ENCODE data around the gene NTNG2.

Gene NTNG2

DNA sequence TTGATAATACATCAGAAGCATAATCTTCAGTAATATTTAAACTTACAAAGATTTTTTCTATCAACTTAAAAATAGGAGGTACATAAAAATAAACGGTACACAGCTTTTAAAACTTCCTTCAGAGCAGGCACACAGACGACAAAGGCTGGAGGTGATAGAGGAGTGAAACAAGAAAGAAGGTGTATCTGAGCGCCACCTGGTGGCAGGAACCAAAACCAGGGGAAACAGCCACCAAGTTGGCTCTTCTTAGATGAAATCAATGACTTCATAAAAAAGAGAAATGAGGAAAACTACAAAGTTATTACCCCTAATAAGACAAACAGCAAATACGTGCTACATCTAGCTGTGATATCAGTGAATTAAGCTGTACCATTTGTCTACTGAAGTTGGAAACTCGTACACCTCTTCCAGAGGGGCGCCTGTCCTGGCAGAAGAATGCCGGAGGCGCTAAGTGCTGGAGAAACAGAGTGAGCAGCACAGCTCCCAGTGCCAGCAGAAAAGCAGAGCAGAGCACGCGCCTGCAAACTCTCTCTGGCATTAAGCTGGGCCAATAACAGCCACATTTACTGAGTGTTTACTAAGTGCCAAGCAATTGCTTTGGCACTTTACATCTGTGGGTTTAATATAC lies 107.0 kb downstream of the NTNG2 start:
- DNase-seq = peak; percentile 77

DNA sequence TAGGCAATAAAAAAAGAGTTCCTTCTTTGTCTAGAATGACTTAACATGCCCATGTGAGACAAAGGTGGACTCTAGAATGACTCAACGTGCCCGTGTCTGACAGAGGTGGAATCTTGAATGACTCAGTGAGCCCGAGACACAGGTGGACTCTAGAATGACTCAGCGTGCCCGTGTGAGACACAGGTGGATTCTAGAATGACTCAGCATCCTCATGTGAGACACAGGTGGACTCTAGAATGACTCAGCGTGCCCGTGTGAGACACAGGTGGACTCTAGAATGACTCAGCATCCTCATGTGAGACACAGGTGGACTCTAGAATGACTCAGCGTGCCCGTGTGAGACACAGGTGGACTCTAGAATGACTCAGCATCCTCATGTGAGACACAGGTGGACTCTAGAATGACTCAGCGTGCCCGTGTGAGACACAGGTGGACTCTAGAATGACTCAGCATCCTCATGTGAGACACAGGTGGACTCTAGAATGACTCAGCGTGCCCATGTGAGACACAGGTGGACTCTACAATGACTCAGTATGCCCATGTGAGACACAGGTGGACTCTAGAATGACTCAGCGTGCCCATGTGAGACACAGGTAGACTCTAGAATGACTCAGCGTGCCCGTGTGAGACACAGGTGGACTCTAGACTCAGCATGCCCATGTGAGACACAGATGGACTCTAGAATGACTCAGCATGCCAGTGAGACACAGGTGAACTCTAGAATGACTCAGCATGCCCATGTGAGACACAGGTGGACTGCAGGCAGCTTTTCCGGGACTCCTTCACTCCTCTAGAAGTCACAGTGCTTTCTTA lies 108.1 kb downstream of the NTNG2 start:
- DNase-seq = peak; percentile 58

DNA sequence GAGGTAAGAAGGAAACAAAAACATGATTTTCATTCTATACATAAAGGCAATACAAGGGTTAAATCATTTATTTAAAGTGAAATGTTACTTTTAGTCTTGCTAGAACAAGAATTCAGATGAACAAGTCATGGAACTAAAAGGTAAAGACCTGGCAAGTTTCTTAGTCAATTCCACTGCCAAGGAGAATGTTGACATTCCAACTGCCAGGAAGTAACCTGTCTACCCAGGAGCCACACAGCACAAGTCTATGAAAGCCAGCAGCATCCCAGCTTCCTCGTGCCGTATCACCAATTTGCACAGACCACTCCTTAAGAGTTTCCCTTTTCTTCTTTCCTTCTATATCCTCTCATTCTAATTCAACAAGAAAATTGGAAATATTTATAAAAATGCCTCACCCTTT lies 113.0 kb downstream of the NTNG2 start:
- no peak for DNase-seq

DNA sequence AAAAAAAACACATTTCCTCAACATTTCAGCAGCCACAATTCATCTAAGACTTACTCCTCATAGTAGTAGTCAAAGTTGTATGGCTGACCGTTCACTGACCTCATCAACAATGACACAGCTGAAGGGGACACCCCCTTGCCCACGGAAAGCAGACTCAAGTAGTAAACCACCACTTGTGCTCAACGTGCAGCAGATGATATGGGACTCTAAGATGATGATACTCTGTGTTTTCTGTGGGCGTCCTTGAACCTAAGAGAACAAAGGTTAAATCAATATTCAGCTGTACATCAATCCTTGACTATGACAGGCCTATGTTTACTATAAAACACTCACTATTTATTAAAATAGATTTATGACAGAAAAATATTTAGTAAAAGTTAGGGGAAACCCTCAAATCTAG lies 121.3 kb downstream of the NTNG2 start:
- no peak for DNase-seq

DNA sequence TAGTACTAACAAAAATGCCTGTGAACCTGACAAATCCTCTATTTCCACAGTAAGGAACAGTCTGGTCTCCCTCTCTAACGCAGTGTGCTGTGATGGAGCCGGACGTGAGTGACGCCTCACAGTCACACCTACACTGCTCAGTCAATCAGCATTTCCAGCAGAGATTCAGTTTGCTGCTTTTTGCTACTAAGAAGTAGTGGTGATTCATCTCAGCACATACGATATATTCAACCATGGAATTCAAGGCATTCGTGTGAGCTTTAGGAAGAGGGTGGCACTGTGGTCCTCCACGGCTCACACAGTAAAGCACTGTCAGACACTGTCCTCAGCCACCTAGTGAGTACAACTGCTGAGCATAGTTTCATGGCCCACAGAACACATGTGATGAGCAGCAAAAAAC lies 122.0 kb downstream of the NTNG2 start:
- no peak for DNase-seq

DNA sequence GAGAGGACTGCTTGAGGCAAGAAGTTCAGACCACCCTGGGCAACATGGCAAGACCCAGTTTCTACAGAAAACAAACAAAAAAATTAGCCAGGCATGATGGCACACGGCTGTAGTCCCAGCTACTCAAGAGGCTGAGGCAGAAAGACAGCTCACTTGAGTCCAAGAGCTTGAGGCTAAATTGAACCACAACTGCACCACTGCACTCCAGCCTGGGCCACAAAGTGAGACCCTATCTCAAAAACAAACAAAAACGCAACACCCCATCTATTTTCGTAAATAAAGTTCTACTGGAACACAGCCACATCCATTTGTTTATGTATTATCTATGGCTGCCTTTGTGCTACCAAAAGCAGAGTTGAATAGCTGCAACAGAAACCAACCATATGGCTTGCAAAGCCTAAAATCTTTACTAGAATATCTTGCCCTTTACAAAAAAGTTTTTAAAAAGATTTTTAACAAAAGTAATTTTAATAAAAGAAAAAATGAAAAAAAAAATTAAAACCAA lies 125.5 kb downstream of the NTNG2 start:
- no peak for DNase-seq

DNA sequence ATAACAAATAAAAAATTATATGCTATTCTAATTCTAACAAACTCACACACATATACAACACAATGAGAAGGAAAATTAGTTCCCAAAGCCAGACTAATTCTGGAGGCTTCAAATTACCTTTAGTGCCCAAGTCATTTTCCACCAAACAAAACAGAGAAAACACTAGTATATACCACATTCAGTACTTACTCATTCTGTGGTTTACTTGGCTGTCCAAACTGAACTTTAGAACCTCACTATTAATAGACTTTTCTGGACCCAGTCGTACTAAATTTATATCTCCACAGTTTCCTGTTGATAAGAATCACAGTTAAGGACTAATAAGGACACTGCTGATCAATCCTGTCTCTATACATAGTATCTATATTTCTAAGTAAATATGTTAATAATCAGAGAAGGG lies 126.5 kb downstream of the NTNG2 start:
- no peak for DNase-seq

DNA sequence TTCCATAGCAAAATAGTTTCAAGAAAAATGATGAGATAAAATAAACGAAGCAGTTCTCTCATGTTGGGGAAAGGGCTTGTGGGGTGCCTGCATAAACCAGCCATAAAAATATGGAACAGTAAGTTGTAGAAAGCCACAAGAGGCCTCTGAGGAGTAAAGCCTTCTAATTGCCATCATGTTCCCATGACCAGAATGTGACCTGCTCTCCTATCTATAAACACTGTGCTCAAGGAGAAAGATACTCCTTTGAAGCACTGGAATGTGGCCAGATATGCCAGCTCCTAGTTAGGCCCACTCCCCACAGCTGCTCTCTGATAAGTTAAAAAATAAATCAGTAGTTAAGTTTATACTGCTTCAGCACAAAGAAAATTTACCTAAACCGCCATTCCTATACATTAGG lies 127.1 kb downstream of the NTNG2 start:
- no peak for DNase-seq

DNA sequence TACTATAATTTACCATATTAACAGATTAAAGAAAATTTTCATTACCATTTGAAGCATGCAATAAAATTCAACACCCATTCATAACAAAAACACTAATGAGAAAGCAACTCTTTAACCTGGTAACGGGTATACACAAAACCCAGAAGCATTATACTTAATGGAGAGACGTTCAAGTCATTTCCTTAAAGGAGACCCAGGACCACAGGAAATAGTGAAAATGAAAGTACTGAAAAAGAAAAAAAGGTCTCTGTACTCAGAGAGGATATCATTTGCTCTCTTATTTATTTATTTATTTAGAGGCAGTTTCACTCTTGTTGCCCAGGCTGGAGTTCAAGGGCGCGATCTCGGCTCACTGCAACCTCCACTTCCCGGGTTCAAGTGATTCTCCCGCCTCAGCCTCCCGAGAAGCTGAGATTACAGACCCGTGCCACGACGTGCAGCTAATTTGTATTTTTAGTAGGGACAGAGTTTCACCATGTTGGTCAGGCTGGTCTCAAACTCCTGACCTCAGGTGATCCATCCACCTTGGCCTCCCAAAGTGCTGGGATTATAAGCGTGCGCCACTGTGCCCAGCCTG lies 131.4 kb downstream of the NTNG2 start:
- DNase-seq = no peak

Data from NCI-H69 (cell line).